Activated B cell treated with CpG ODN at 0.5 μM for 24 hours (primary cell): ENCODE data around the gene ANKRD28. TPM values are rescaled to one million over a fixed set of nuclear protein-coding genes. Genes with fewer than 3 reads are reported as not detected.
A peak's percentile ranks its signal among the peaks of the same experiment; 100 is the strongest.
"Not testable (repeated sequence)": the region's sequence is repeated elsewhere in the genome, so short reads cannot be mapped to it uniquely, and the experiment has no call there.

ENCODE experiments used
- ATAC-seq: fragments of 200-7000 bp; cut with Tn5 transposase; one replicate; pipeline ENCODE4 v1.10.0; 2021; ENCODE audit warnings: low read depth, mild to moderate bottlenecking, moderate library complexity
- CTCF ChIA-PET: fragments of 350-600 bp; sonication (Branson Sonifier 250); formaldehyde crosslinking; loops from one replicate; lab custom pipeline; 2021; ENCODE audit warnings: antibody characterized with exemption; lab: Charles Lee
- POLR2A ChIA-PET: fragments of 350-600 bp; sonication (Branson Sonifier 250); formaldehyde crosslinking; loops from one replicate; lab custom pipeline; 2021; ENCODE audit warnings: antibody characterized with exemption; lab: Charles Lee
- DNase-seq: peaks from one replicate; pipeline ENCODE4 v3.0.0; 2022
- H3K27ac Mint-ChIP-seq: one replicate; pipeline ENCODE4 v1.8.0; 2020; ENCODE audit warnings: mixed read lengths
- H3K27me3 Mint-ChIP-seq: one replicate; pipeline ENCODE4 v1.8.0; 2021; ENCODE audit warnings: mixed read lengths
- H3K36me3 Mint-ChIP-seq: one replicate; pipeline ENCODE4 v1.8.0; 2021; ENCODE audit warnings: low read depth, mixed read lengths
- H3K4me1 Mint-ChIP-seq: one replicate; pipeline ENCODE4 v1.8.0; 2021; ENCODE audit warnings: mixed read lengths
- H3K4me3 Mint-ChIP-seq: one replicate; pipeline ENCODE4 v1.8.0; 2020; ENCODE audit warnings: mild to moderate bottlenecking, mixed read lengths
- H3K9me3 Mint-ChIP-seq: one replicate; pipeline ENCODE4 v1.8.0; 2020; ENCODE audit warnings: mixed read lengths
- CTCF ChIP-seq: fragments of 200-600 bp; IDR thresholded peaks from one replicate; pipeline ENCODE4 v1.8.0; 2022; ENCODE audit warnings: antibody characterized with exemption, mild to moderate bottlenecking
- intact Hi-C: fragments of 100-400 bp; cut with micrococcal nuclease; formaldehyde crosslinking; loops from one replicate; pipeline ENCODE4 v1.15.1; 2024
- total RNA-seq: library from RNA; stranded (reverse); gene quantifications from 2 replicates; pipeline ENCODE4 v1.2.3, GENCODE V29; 2022

Gene ANKRD28
- total RNA-seq, 1 donor from 2014 or later, result 29.9 TPM

GRCh38 chr3:15778332-15778858 lies 19.4 kb downstream of the ANKRD28 start:
- Mint-ChIP-seq H3K4me1 (peaks cover 10% of the 10 kb centered on the region), H3K9me3 (no peaks in the 10 kb centered on the region), H3K4me3 (no peak overlapping the region), H3K27me3 (no peaks in the 10 kb centered on the region), H3K36me3 (peaks cover 7% of the 10 kb centered on the region), H3K27ac (no peak overlapping the region)
- ChIA-PET CTCF (no interaction called here), POLR2A (interaction anchor here (0.7 kb wide), 1 partner anchor 14 kb away, joined by 3 read pairs; no protein-coding TSS in a partner anchor)
- intact Hi-C loops, result no loop called here
- ATAC-seq, result no peak
- no peak for DNase-seq
- no peak for TF ChIP-seq CTCF

GRCh38 chr3:15774931-15775560 lies 22.7 kb downstream of the ANKRD28 start:
- H3K27ac Mint-ChIP-seq, H3K4me3 Mint-ChIP-seq, H3K36me3 Mint-ChIP-seq, CTCF ChIA-PET, DNase-seq, POLR2A ChIA-PET, H3K27me3 Mint-ChIP-seq, H3K9me3 Mint-ChIP-seq, intact Hi-C loops: not testable (repeated sequence)
- peak; percentile 64 for ATAC-seq
- H3K4me1 Mint-ChIP-seq, result peaks cover 22% of the 10 kb centered on the region

- Mint-ChIP-seq H3K4me3 (no peak overlapping the region), H3K27ac (no peak overlapping the region), H3K9me3 (no peaks in the 10 kb centered on the region), H3K4me1 (peaks cover 44% of the 10 kb centered on the region), H3K36me3 (peaks cover 7% of the 10 kb centered on the region), H3K27me3 (no peaks in the 10 kb centered on the region)
- no peak for TF ChIP-seq CTCF
- ChIA-PET POLR2A (interaction anchor here (0.5 kb wide), 1 partner anchor 434 kb away, joined by 5 read pairs; no protein-coding TSS in a partner anchor), CTCF (no interaction called here)
- DNase-seq (no peak), ATAC-seq (no peak)
- intact Hi-C loops, result no loop called here
These were observed 26.3 kb downstream of the ANKRD28 start for GRCh38 chr3:15771444-15771843.

GRCh38 chr3:15769256-15769915 lies 28.4 kb downstream of the ANKRD28 start:
- intact Hi-C loops, result no loop called here
- Mint-ChIP-seq H3K9me3 (no peaks in the 10 kb centered on the region), H3K27me3 (no peaks in the 10 kb centered on the region), H3K27ac (no peak overlapping the region), H3K4me3 (no peak overlapping the region), H3K4me1 (peaks cover 37% of the 10 kb centered on the region), H3K36me3 (peaks cover 12% of the 10 kb centered on the region)
- DNase-seq (no peak), ATAC-seq (no peak)
- ChIA-PET CTCF (no interaction called here), POLR2A (no interaction called here)
- no peak for TF ChIP-seq CTCF

- intact Hi-C loops, result no loop called here
These were observed 29.1 kb downstream of the ANKRD28 start for GRCh38 chr3:15768421-15769255.

More at GRCh38 chr3:15768421-15769255, 29.1 kb downstream of the ANKRD28 start:
- no peak for TF ChIP-seq CTCF
- Mint-ChIP-seq H3K36me3 (peaks cover 13% of the 10 kb centered on the region), H3K27ac (no peak overlapping the region), H3K27me3 (no peaks in the 10 kb centered on the region), H3K9me3 (no peaks in the 10 kb centered on the region), H3K4me1 (peaks cover 37% of the 10 kb centered on the region), H3K4me3 (no peak overlapping the region)
- ChIA-PET CTCF (no interaction called here), POLR2A (no interaction called here)
- ATAC-seq, result no peak
- no peak for DNase-seq
